WTC11 (cell line): ENCODE results near the gene ZSWIM9. TPM values are rescaled to one million over a fixed set of nuclear protein-coding genes. Genes with fewer than 3 reads are reported as not detected.

ENCODE experiments used
- ATAC-seq: fragments of 200-7000 bp; cut with Tn5 transposase; 2 replicates; pipeline ENCODE4 v1.10.0; 2021; ENCODE audit warnings: mild to moderate bottlenecking, moderate library complexity
- CTCF ChIA-PET: fragments of 300-600 bp; sonication (Branson Sonifier 250); formaldehyde crosslinking; loops from one replicate; lab custom pipeline; 2021; ENCODE audit warnings: antibody characterized with exemption; lab: Charles Lee
- POLR2A ChIA-PET: fragments of 350-600 bp; sonication (Branson Sonifier 250); formaldehyde crosslinking; loops from one replicate; lab custom pipeline; 2021; ENCODE audit warnings: antibody characterized with exemption; lab: Charles Lee
- DNase-seq: peaks from one replicate; pipeline ENCODE4 v3.0.0; 2021; ENCODE audit warnings: low spot score
- H3K27ac Mint-ChIP-seq: 2 replicates; pipeline ENCODE4 v1.8.0; 2021; ENCODE audit warnings: mixed read lengths
- H3K27me3 Mint-ChIP-seq: 2 replicates; pipeline ENCODE4 v1.8.0; 2021; ENCODE audit warnings: low read depth, mild to moderate bottlenecking, moderate library complexity, mixed read lengths
- H3K36me3 Mint-ChIP-seq: 2 replicates; pipeline ENCODE4 v1.8.0; 2021; ENCODE audit warnings: mixed read lengths
- H3K4me1 Mint-ChIP-seq: 2 replicates; pipeline ENCODE4 v1.8.0; 2022; ENCODE audit warnings: mixed read lengths
- H3K4me3 Mint-ChIP-seq: 2 replicates; pipeline ENCODE4 v1.8.0; 2021; ENCODE audit warnings: mild to moderate bottlenecking, moderate library complexity, mixed read lengths
- H3K9me3 Mint-ChIP-seq: 2 replicates; pipeline ENCODE4 v1.8.0; 2021; ENCODE audit warnings: mixed read lengths
- CBFB ChIP-seq: sonication (generic); formaldehyde crosslinking; IDR thresholded peaks from 2 replicates; pipeline ENCODE4 v1.8.1; 2022; ENCODE audit warnings: mild to moderate bottlenecking, low read depth, missing genetic modification reagents
- GRHL2 ChIP-seq: fragments of 250-450 bp; sonication (Bioruptor Pico); IDR thresholded peaks from 2 replicates; pipeline ENCODE4 v1.8.0; 2022; ENCODE audit warnings: mild to moderate bottlenecking, moderate library complexity; ENCODE audit not compliant: insufficient replicate concordance, severe bottlenecking
- IRF2 ChIP-seq: sonication (generic); formaldehyde crosslinking; IDR thresholded peaks from 2 replicates; pipeline ENCODE4 v1.8.0; 2022; ENCODE audit warnings: low read depth, missing genetic modification reagents, borderline replicate concordance
- TP53 ChIP-seq: sonication (generic); formaldehyde crosslinking; IDR thresholded peaks from 2 replicates; pipeline ENCODE4 v1.8.1; 2023; ENCODE audit warnings: mild to moderate bottlenecking, missing genetic modification reagents
- ZNF121 ChIP-seq: sonication (generic); formaldehyde crosslinking; IDR thresholded peaks from 2 replicates; pipeline ENCODE4 v1.8.0; 2023; ENCODE audit warnings: missing genetic modification reagents
- ZNF396 ChIP-seq: fragments of 250-450 bp; sonication (Bioruptor Pico); IDR thresholded peaks from 2 replicates; pipeline ENCODE4 v1.8.0; 2021; ENCODE audit warnings: mild to moderate bottlenecking, moderate library complexity, borderline replicate concordance
- ZNF671 ChIP-seq: fragments of 250-450 bp; sonication (Bioruptor Pico); IDR thresholded peaks from 2 replicates; pipeline ENCODE4 v1.8.0; 2021; ENCODE audit warnings: mild to moderate bottlenecking
- total RNA-seq: library from RNA; stranded (reverse); gene quantifications from 3 replicates; pipeline ENCODE4 v1.2.3, GENCODE V29; 2021
- TF ChIP-seq, protein P1 (sequence below): fragments of 200-600 bp; IDR thresholded peaks from 2 replicates; pipeline ENCODE4 v1.8.0; 2022; ENCODE audit warnings: antibody characterized with exemption
- TF ChIP-seq, protein P2 (sequence below): fragments of 250-450 bp; sonication (Bioruptor Pico); IDR thresholded peaks from 2 replicates; pipeline ENCODE4 v1.9.0; 2021; ENCODE audit warnings: mild to moderate bottlenecking
- TF ChIP-seq, protein P3 (sequence below): sonication (generic); formaldehyde crosslinking; conservative IDR thresholded peaks from 2 replicates; pipeline ENCODE4 v1.8.1; 2022; ENCODE audit warnings: mild to moderate bottlenecking, missing genetic modification reagents
- TF ChIP-seq, protein P4 (sequence below): sonication (generic); formaldehyde crosslinking; IDR thresholded peaks from 2 replicates; pipeline ENCODE4 v1.8.0; 2023; ENCODE audit warnings: mild to moderate bottlenecking, missing genetic modification reagents
- TF ChIP-seq, protein P5 (sequence below): fragments of 250-450 bp; sonication (Bioruptor Pico); IDR thresholded peaks from 2 replicates; pipeline ENCODE4 v1.9.0; 2021; ENCODE audit warnings: mild to moderate bottlenecking, borderline replicate concordance
- TF ChIP-seq, protein P6 (sequence below): sonication (generic); formaldehyde crosslinking; IDR thresholded peaks from 2 replicates; pipeline ENCODE4 v1.8.0; 2023; ENCODE audit warnings: missing genetic modification reagents
- TF ChIP-seq, protein P7 (sequence below): sonication (generic); formaldehyde crosslinking; IDR thresholded peaks from 2 replicates; pipeline ENCODE4 v1.8.1; 2022; ENCODE audit warnings: mild to moderate bottlenecking, missing genetic modification reagents, moderate library complexity, borderline replicate concordance
- TF ChIP-seq, protein P8 (sequence below): sonication (generic); formaldehyde crosslinking; IDR thresholded peaks from 2 replicates; pipeline ENCODE4 v1.8.1; 2022; ENCODE audit warnings: low read depth, mild to moderate bottlenecking, moderate library complexity, missing genetic modification reagents, borderline replicate concordance

The ZSWIM9 gene
- total RNA-seq, 1 experiment from 2014 or later: 12.8 TPM

DNA sequence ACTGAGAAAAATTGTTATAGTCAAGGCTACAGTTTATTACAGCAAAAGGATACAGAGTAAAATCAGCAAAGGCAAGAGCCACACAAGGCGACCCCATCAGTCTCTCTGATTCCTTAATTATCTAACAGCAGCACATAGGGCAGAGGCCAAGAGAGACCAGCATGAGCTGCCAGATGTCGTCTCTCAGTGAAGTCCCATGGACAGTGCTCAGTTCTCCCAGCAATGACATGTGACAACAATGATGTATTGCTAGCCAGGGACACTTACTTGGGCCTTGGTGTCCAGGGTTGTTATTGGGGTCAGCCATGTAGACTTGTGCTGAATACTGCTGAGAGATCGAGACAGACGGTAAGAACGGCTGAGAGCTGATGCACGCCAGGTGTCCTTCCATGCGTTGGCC lies 22.3 kb downstream of the ZSWIM9 start:
- H3K36me3 Mint-ChIP-seq: peaks cover 19% of the 10 kb centered on the region
- TF ChIP-seq, protein P1, sequence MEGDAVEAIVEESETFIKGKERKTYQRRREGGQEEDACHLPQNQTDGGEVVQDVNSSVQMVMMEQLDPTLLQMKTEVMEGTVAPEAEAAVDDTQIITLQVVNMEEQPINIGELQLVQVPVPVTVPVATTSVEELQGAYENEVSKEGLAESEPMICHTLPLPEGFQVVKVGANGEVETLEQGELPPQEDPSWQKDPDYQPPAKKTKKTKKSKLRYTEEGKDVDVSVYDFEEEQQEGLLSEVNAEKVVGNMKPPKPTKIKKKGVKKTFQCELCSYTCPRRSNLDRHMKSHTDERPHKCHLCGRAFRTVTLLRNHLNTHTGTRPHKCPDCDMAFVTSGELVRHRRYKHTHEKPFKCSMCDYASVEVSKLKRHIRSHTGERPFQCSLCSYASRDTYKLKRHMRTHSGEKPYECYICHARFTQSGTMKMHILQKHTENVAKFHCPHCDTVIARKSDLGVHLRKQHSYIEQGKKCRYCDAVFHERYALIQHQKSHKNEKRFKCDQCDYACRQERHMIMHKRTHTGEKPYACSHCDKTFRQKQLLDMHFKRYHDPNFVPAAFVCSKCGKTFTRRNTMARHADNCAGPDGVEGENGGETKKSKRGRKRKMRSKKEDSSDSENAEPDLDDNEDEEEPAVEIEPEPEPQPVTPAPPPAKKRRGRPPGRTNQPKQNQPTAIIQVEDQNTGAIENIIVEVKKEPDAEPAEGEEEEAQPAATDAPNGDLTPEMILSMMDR: no peak
- TF ChIP-seq, protein P2, sequence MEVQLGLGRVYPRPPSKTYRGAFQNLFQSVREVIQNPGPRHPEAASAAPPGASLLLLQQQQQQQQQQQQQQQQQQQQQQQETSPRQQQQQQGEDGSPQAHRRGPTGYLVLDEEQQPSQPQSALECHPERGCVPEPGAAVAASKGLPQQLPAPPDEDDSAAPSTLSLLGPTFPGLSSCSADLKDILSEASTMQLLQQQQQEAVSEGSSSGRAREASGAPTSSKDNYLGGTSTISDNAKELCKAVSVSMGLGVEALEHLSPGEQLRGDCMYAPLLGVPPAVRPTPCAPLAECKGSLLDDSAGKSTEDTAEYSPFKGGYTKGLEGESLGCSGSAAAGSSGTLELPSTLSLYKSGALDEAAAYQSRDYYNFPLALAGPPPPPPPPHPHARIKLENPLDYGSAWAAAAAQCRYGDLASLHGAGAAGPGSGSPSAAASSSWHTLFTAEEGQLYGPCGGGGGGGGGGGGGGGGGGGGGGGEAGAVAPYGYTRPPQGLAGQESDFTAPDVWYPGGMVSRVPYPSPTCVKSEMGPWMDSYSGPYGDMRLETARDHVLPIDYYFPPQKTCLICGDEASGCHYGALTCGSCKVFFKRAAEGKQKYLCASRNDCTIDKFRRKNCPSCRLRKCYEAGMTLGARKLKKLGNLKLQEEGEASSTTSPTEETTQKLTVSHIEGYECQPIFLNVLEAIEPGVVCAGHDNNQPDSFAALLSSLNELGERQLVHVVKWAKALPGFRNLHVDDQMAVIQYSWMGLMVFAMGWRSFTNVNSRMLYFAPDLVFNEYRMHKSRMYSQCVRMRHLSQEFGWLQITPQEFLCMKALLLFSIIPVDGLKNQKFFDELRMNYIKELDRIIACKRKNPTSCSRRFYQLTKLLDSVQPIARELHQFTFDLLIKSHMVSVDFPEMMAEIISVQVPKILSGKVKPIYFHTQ (CRISPR knock-in tag): no peak
- TF ChIP-seq GRHL2: no peak
- TF ChIP-seq, protein P3, sequence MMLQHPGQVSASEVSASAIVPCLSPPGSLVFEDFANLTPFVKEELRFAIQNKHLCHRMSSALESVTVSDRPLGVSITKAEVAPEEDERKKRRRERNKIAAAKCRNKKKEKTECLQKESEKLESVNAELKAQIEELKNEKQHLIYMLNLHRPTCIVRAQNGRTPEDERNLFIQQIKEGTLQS (CRISPR knock-in tag): no peak
- TF ChIP-seq ZNF396 (CRISPR knock-in tag): no peak
- TF ChIP-seq, protein P4, sequence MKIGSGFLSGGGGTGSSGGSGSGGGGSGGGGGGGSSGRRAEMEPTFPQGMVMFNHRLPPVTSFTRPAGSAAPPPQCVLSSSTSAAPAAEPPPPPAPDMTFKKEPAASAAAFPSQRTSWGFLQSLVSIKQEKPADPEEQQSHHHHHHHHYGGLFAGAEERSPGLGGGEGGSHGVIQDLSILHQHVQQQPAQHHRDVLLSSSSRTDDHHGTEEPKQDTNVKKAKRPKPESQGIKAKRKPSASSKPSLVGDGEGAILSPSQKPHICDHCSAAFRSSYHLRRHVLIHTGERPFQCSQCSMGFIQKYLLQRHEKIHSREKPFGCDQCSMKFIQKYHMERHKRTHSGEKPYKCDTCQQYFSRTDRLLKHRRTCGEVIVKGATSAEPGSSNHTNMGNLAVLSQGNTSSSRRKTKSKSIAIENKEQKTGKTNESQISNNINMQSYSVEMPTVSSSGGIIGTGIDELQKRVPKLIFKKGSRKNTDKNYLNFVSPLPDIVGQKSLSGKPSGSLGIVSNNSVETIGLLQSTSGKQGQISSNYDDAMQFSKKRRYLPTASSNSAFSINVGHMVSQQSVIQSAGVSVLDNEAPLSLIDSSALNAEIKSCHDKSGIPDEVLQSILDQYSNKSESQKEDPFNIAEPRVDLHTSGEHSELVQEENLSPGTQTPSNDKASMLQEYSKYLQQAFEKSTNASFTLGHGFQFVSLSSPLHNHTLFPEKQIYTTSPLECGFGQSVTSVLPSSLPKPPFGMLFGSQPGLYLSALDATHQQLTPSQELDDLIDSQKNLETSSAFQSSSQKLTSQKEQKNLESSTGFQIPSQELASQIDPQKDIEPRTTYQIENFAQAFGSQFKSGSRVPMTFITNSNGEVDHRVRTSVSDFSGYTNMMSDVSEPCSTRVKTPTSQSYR (CRISPR knock-in tag): no peak
- TF ChIP-seq, protein P5, sequence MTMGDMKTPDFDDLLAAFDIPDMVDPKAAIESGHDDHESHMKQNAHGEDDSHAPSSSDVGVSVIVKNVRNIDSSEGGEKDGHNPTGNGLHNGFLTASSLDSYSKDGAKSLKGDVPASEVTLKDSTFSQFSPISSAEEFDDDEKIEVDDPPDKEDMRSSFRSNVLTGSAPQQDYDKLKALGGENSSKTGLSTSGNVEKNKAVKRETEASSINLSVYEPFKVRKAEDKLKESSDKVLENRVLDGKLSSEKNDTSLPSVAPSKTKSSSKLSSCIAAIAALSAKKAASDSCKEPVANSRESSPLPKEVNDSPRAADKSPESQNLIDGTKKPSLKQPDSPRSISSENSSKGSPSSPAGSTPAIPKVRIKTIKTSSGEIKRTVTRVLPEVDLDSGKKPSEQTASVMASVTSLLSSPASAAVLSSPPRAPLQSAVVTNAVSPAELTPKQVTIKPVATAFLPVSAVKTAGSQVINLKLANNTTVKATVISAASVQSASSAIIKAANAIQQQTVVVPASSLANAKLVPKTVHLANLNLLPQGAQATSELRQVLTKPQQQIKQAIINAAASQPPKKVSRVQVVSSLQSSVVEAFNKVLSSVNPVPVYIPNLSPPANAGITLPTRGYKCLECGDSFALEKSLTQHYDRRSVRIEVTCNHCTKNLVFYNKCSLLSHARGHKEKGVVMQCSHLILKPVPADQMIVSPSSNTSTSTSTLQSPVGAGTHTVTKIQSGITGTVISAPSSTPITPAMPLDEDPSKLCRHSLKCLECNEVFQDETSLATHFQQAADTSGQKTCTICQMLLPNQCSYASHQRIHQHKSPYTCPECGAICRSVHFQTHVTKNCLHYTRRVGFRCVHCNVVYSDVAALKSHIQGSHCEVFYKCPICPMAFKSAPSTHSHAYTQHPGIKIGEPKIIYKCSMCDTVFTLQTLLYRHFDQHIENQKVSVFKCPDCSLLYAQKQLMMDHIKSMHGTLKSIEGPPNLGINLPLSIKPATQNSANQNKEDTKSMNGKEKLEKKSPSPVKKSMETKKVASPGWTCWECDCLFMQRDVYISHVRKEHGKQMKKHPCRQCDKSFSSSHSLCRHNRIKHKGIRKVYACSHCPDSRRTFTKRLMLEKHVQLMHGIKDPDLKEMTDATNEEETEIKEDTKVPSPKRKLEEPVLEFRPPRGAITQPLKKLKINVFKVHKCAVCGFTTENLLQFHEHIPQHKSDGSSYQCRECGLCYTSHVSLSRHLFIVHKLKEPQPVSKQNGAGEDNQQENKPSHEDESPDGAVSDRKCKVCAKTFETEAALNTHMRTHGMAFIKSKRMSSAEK (CRISPR knock-in tag): no peak
- TF ChIP-seq, protein P6, sequence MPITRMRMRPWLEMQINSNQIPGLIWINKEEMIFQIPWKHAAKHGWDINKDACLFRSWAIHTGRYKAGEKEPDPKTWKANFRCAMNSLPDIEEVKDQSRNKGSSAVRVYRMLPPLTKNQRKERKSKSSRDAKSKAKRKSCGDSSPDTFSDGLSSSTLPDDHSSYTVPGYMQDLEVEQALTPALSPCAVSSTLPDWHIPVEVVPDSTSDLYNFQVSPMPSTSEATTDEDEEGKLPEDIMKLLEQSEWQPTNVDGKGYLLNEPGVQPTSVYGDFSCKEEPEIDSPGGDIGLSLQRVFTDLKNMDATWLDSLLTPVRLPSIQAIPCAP (CRISPR knock-in tag): no peak
- no peak for TF ChIP-seq ZNF671 (CRISPR knock-in tag)
- TF ChIP-seq TP53 (CRISPR knock-in tag): no peak
- no peak for TF ChIP-seq IRF2 (CRISPR knock-in tag)
- TF ChIP-seq ZNF121 (CRISPR knock-in tag): no peak
- TF ChIP-seq, protein P7, sequence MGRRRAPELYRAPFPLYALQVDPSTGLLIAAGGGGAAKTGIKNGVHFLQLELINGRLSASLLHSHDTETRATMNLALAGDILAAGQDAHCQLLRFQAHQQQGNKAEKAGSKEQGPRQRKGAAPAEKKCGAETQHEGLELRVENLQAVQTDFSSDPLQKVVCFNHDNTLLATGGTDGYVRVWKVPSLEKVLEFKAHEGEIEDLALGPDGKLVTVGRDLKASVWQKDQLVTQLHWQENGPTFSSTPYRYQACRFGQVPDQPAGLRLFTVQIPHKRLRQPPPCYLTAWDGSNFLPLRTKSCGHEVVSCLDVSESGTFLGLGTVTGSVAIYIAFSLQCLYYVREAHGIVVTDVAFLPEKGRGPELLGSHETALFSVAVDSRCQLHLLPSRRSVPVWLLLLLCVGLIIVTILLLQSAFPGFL (CRISPR knock-in tag): no peak
- TF ChIP-seq CBFB (CRISPR knock-in tag): no peak
- TF ChIP-seq, protein P8, sequence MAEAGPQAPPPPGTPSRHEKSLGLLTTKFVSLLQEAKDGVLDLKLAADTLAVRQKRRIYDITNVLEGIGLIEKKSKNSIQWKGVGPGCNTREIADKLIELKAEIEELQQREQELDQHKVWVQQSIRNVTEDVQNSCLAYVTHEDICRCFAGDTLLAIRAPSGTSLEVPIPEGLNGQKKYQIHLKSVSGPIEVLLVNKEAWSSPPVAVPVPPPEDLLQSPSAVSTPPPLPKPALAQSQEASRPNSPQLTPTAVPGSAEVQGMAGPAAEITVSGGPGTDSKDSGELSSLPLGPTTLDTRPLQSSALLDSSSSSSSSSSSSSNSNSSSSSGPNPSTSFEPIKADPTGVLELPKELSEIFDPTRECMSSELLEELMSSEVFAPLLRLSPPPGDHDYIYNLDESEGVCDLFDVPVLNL (CRISPR knock-in tag): no peak
- TF ChIP-seq, all 79 proteins: peak for 0
- no peak overlapping the region for H3K4me3 Mint-ChIP-seq
- H3K27me3 Mint-ChIP-seq: peaks cover 10% of the 10 kb centered on the region
- ATAC-seq (no peak), DNase-seq (no peak)
- ChIA-PET CTCF (no interaction called here), POLR2A (no interaction called here)
- H3K27ac Mint-ChIP-seq: no peak overlapping the region
- H3K9me3 Mint-ChIP-seq: peaks cover 11% of the 10 kb centered on the region
- peaks cover 27% of the 10 kb centered on the region for H3K4me1 Mint-ChIP-seq
